GM12872 (cell line): ENCODE data around the gene VPS37B.

Source experiments
- TF ChIP-seq, protein P1 (sequence below): IDR thresholded peaks from 3 replicates; pipeline ENCODE4 v1.5.1; 2011; ENCODE audit warnings: low read depth, mild to moderate bottlenecking, low read length, moderate library complexity; ENCODE audit not compliant: insufficient read depth

VPS37B gene

DNA sequence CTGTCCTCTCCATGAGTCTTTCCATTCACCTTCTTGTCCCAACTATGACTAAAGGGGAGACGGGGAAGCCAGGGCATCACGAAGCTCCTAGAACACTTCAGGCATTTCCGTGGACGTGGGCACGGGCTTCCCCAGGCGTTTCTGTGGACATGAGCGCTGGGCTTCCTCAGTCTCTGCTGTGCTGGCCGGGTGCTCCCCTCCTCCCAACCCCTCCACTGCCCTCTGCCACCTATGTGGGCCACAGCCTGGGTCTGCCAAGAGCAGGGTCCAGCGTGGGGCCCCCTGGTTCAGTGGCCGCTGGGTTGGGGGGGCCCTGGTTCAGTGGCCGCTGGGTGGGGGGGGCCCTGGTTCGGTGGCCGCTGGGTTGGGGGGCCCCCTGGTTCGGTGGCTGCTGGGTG lies 45.9 kb downstream of the VPS37B start:
- TF ChIP-seq, protein P1, sequence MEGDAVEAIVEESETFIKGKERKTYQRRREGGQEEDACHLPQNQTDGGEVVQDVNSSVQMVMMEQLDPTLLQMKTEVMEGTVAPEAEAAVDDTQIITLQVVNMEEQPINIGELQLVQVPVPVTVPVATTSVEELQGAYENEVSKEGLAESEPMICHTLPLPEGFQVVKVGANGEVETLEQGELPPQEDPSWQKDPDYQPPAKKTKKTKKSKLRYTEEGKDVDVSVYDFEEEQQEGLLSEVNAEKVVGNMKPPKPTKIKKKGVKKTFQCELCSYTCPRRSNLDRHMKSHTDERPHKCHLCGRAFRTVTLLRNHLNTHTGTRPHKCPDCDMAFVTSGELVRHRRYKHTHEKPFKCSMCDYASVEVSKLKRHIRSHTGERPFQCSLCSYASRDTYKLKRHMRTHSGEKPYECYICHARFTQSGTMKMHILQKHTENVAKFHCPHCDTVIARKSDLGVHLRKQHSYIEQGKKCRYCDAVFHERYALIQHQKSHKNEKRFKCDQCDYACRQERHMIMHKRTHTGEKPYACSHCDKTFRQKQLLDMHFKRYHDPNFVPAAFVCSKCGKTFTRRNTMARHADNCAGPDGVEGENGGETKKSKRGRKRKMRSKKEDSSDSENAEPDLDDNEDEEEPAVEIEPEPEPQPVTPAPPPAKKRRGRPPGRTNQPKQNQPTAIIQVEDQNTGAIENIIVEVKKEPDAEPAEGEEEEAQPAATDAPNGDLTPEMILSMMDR: no peak

DNA sequence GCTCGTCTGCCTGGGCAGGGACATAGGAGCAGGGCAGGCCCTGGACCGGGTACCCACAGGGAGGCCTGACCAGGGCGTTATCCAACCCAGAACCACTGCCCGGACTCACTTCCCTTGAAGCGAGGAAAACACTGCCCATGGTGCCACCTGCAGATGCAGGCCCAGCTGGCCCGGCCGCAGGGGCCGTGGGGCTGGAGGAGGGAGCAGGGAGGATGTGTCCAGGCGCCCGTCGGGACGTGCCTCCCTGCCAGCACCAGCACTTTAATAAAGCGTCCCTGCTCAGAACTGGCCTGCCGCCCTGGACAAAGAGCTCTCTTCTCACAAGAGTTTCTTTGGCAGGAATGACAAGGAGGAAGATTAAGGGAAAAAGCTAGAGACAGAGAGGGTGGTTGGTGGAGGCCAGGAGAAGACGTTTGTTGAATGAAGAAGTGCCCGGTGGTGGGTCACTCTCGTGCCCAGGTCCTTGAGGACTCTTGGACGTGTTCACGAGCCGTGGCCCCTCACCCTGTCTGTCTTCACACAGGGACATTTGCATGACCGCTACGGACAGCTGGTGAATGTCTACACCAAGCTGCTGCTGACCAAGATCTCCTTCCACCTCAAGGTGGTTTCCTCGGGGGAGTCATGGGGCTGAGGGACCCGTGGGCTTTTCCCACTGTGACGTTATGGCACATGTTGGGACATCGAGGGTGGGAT lies 46.4 kb downstream of the VPS37B start:
- TF ChIP-seq, protein P1: no peak

DNA sequence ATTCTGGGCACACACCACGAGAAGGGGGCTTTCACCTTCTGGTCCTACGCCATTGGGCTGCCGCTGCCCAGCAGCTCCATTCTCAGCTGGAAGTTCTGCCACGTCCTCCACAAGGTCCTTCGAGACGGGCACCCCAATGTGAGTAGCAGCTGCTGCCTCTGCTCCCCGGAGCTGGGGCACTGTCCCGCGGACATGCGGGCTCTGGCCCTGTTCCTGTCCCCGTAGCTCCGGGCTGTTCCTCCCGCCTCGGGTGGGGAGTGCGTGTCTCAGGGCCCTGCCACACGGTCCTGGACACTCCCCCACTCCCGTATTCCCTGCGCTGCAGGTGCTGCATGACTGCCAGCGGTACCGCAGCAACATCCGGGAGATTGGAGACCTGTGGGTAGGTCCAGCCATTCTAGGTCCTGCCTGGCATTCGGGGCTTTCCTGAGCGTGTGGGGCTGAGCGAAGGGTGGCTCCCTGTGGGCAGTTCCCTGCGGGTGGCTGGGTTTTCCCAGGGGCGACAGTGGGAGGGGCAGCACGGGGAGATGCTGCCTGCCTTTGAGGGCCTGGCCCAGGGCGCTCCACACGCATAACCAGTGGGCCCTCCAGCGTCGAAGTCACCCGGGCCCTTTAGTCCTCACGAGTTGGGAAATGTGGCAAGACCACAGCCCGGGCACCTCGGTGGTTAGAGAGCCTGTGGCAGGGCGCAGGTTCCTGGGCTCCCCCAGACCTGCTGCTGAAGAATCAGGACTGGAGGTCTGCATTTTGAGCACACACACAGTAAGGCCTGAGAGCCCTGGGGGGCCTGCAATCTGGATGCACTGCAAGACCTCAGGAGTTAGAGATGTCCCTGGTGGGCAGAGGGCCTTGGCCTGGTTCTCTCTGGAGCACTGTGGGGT lies 47.2 kb downstream of the VPS37B start:
- TF ChIP-seq, protein P1: no peak

DNA sequence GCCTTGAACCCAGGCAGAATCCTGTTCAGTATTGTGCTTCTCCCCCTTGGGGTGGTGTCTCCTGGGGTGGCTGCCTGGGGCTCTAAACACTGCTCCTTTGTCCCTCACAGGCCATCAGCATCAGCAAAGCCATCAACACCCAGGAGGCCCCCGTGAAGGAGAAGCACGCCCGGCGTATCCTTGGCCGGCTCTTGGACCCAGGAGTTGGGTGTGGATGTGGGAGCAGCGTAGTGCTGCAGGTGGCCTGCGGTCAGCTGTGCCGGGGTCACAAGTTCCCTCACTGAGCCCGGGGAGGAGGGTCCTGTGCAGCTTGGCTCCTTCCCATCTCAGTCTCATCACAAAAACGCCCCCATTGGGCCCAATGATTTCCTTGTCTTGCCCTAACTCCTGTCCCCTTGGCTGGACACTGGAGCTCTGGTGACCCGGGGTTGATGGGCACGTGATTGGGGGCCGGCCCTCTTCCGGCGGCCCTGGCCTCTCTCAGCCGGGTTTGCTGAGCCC lies 48.0 kb downstream of the VPS37B start:
- TF ChIP-seq, protein P1: no peak

DNA sequence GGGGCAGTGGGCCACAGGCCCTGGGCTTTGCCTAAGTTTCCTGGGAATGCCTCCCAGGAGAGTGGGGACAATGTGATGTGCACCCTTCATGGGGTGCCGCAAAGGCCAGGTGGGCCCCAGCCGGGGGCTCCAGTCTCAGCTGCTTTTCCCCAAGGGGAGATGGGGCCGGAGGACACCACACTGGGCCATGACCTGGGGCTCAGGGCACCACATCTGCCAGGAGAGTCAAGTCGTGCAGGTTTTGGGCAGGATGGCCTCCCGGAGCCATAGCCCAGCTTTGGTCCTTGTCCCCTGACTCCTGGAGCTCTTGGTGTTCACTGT lies 48.4 kb downstream of the VPS37B start:
- TF ChIP-seq, protein P1: no peak

DNA sequence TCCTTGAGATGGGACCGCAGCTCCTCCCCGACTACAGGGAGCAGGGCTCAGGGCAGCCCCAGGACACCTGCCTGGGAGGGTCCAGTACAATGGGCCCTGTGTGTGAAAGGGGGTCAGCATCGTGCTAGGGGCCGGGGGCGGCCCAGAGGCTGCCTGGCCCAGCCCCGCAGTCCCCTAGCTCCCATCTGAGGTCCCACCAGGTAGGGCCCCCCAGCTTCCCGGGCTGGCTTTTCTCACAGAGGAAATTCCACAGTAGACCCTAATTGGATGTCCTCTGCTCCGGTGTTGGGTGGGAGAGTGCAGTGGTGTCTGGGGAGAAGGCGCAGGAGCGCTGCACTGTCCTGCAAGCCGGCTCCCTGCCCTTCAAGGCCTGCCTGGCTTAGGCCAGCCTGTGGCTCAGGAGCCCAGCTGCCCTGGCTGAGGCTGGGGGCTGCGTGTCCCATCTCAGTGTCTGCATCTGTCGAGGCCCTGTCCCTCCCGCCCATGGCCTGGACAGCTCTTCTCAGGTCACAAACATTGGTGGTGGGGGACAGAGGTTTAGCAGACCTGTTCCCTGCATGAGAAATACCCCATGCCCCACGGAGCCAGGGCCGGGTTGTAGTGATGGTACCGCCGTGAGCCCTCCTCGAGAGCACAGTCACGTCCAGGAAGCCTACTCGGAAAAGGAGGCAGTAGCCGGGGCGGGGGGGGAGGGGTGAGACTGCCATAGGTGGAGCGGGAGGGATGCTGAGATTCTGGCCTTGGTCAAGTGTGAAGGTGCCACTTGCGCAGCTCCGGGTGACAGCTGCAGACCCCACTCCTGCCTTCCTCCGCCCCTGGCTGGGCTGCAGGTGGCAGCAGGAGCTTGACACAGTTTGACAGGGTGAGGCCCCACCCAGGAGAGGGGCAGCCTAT lies 49.1 kb downstream of the VPS37B start:
- TF ChIP-seq, protein P1: no peak
